ENCODE results near the gene ZIM2. TPM values are rescaled to one million over a fixed set of nuclear protein-coding genes. Genes with fewer than 3 reads are reported as not detected.

ZIM2 gene
- total and polyA plus RNA-seq, 2 experiments from 2014 or later: not detected

- no peaks in the 10 kb centered on the region for H3K9me2 ChIP-seq (ENCODE audit: insufficient read depth)
- Mint-ChIP-seq H3K36me3 (ENCODE audit: low read depth) (peaks cover 44% of the 10 kb centered on the region), H3K27me3 (ENCODE audit: insufficient read depth, low read depth, poor library complexity) (peaks cover 5% of the 10 kb centered on the region), H3K4me3 (no peak overlapping the region), H3K4me1 (no peaks in the 10 kb centered on the region), H3K27ac (no peak overlapping the region), H3K9me3 (peaks cover 88% of the 10 kb centered on the region)
- no peaks in the 10 kb centered on the region for H4K20me1 ChIP-seq (replicated peaks; ENCODE audit: insufficient read depth)
- no peak overlapping the region for H3K4me2 ChIP-seq
- H3F3A ChIP-seq (replicated peaks; ENCODE audit: low read depth): no peaks in the 10 kb centered on the region
- TF ChIP-seq ETS1 (IDR thresholded peaks at IDR 0.05) (no peak), POLR2AphosphoS5 (IDR thresholded peaks at IDR 0.05; ENCODE audit: low read depth) (no peak), CTCF (conservative IDR thresholded peaks at IDR 0.05; ENCODE audit: low read depth in 2 of 2) (peak; percentile 32 to 50; a peak in 3 of 4 replicates), ZNF462 (CRISPR knock-in tag; IDR thresholded peaks at IDR 0.05) (no peak), CREB1 (CRISPR knock-in tag; IDR thresholded peaks at IDR 0.05; ENCODE audit: low read depth) (no peak), NANOG (IDR thresholded peaks at IDR 0.05; ENCODE audit: borderline replicate concordance) (no peak)
- TF ChIP-seq, protein P1, sequence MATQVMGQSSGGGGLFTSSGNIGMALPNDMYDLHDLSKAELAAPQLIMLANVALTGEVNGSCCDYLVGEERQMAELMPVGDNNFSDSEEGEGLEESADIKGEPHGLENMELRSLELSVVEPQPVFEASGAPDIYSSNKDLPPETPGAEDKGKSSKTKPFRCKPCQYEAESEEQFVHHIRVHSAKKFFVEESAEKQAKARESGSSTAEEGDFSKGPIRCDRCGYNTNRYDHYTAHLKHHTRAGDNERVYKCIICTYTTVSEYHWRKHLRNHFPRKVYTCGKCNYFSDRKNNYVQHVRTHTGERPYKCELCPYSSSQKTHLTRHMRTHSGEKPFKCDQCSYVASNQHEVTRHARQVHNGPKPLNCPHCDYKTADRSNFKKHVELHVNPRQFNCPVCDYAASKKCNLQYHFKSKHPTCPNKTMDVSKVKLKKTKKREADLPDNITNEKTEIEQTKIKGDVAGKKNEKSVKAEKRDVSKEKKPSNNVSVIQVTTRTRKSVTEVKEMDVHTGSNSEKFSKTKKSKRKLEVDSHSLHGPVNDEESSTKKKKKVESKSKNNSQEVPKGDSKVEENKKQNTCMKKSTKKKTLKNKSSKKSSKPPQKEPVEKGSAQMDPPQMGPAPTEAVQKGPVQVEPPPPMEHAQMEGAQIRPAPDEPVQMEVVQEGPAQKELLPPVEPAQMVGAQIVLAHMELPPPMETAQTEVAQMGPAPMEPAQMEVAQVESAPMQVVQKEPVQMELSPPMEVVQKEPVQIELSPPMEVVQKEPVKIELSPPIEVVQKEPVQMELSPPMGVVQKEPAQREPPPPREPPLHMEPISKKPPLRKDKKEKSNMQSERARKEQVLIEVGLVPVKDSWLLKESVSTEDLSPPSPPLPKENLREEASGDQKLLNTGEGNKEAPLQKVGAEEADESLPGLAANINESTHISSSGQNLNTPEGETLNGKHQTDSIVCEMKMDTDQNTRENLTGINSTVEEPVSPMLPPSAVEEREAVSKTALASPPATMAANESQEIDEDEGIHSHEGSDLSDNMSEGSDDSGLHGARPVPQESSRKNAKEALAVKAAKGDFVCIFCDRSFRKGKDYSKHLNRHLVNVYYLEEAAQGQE (IDR thresholded peaks at IDR 0.05; ENCODE audit: unreplicated experiment): no peak
- ATAC-seq (no peak), DNase-seq (ENCODE audit: low spot score) (peak; percentile 11)
- H3K27me3 ChIP-seq (ENCODE audit: insufficient read depth): no peaks in the 10 kb centered on the region
- no peak overlapping the region for H2AFZ ChIP-seq
- H3K36me3 ChIP-seq (ENCODE audit: insufficient read depth): no peaks in the 10 kb centered on the region; the same call in 1 of the 2 replicates
- no peak overlapping the region for H3K27ac ChIP-seq (ENCODE audit: low read depth)
- H3K4me1 ChIP-seq (ENCODE audit: insufficient read depth): no peaks in the 10 kb centered on the region
- no peaks in the 10 kb centered on the region for H3K79me2 ChIP-seq (replicated peaks; ENCODE audit: insufficient read depth)
- no peak overlapping the region for H3K4me3 ChIP-seq
Observed at GRCh38 chr19:56748378-56748777, 92.1 kb downstream of the ZIM2 start.
